IMR-90 (cell line): ENCODE measurements around the gene TMEM208. TPM values are rescaled to one million over a fixed set of nuclear protein-coding genes. Genes with fewer than 3 reads are reported as not detected.
A peak's percentile ranks its signal among the peaks of the same experiment; 100 is the strongest.

Experiments used
- ATAC-seq: fragments of 200-7000 bp; cut with Tn5 transposase; 2 replicates; pipeline ENCODE4 v1.9.1; 2020; ENCODE audit warnings: low read depth, mild to moderate bottlenecking, moderate library complexity
- BruUV-seq: library from RNA; stranded (reverse); fragments of 400-500 nt; replicated peaks from 2 replicates; lab custom pipeline; 2021; lab: Mats Ljungman, UMichigan
- CTCF ChIA-PET: fragments of 300-600 bp; formaldehyde crosslinking; extraction: SDS; loops from one replicate; lab custom pipeline; 2021; ENCODE audit warnings: antibody characterized with exemption; lab: Yijun Ruan, JAX
- POLR2A ChIA-PET: fragments of 300-600 bp; sonication (Branson Sonifier 250); formaldehyde crosslinking; loops from one replicate; lab custom pipeline; 2022; ENCODE audit warnings: antibody characterized with exemption; ENCODE audit not compliant: unreplicated experiment; lab: Charles Lee
- DNase-seq: peaks from one replicate; pipeline ENCODE4 v3.0.0; 2013
- H2AFZ ChIP-seq: replicated peaks from 2 replicates; pipeline ENCODE3; 2013; ENCODE audit warnings: low read length, mild to moderate bottlenecking; ENCODE audit not compliant: poor library complexity
- H2AK5ac ChIP-seq: 2 replicates; pipeline ENCODE4 v1.6.1; 2013; ENCODE audit warnings: low read depth, low read length, inconsistent platforms
- H2AK9ac ChIP-seq: replicated peaks from 2 replicates; pipeline ENCODE3; 2013; ENCODE audit warnings: mild to moderate bottlenecking, low read depth, low read length, moderate library complexity; ENCODE audit not compliant: poor library complexity
- H2BK120ac ChIP-seq: 2 replicates; pipeline ENCODE4 v1.6.1; 2013; ENCODE audit warnings: low read depth, low read length, inconsistent platforms
- H2BK15ac ChIP-seq: 3 replicates; pipeline ENCODE4 v1.6.1; 2013; ENCODE audit warnings: low read depth, low read length, inconsistent platforms
- H2BK20ac ChIP-seq: 2 replicates; pipeline ENCODE4 v1.6.1; 2013; ENCODE audit warnings: low read depth, mild to moderate bottlenecking, inconsistent platforms, low read length, moderate library complexity
- H2BK5ac ChIP-seq: 2 replicates; pipeline ENCODE4 v1.6.1; 2013; ENCODE audit warnings: mild to moderate bottlenecking, low read depth, low read length, inconsistent platforms; ENCODE audit not compliant: poor library complexity, severe bottlenecking
- H3K14ac ChIP-seq: replicated peaks from 2 replicates; pipeline ENCODE4 v1.6.1; 2013; ENCODE audit warnings: low read depth, low read length, inconsistent platforms
- H3K18ac ChIP-seq: 2 replicates; pipeline ENCODE4 v1.6.1; 2013; ENCODE audit warnings: low read depth, low read length, control low read depth
- H3K23ac ChIP-seq: 2 replicates; pipeline ENCODE4 v1.6.1; 2013; ENCODE audit warnings: low read depth, low read length, inconsistent platforms
- H3K27ac ChIP-seq: 2 replicates; pipeline ENCODE4 v1.5.1; 2013; ENCODE audit warnings: mild to moderate bottlenecking, control low read depth, low read length; ENCODE audit not compliant: insufficient read depth
- H3K27me3 ChIP-seq: 2 replicates; pipeline ENCODE4 v1.6.1; 2013; ENCODE audit warnings: low read length; ENCODE audit not compliant: control insufficient read depth, insufficient read depth
- H3K36me3 ChIP-seq: 2 replicates; pipeline ENCODE4 v1.6.1; 2013; ENCODE audit warnings: low read length, mixed read lengths; ENCODE audit not compliant: control insufficient read depth, insufficient read depth
- H3K4ac ChIP-seq: 2 replicates; pipeline ENCODE4 v1.6.1; 2013; ENCODE audit warnings: low read depth, low read length, inconsistent platforms
- H3K4me1 ChIP-seq: 2 replicates; pipeline ENCODE4 v1.6.1; 2013; ENCODE audit warnings: low read length, mixed read lengths; ENCODE audit not compliant: control insufficient read depth, insufficient read depth
- H3K4me2 ChIP-seq: 2 replicates; pipeline ENCODE4 v1.6.1; 2013; ENCODE audit warnings: low read depth, mild to moderate bottlenecking, control low read depth, low read length, moderate library complexity
- H3K4me3 ChIP-seq: 2 replicates; pipeline ENCODE4 v1.5.1; 2013; ENCODE audit warnings: low read depth, mild to moderate bottlenecking, control low read depth, low read length, moderate library complexity; ENCODE audit not compliant: insufficient read depth
- H3K56ac ChIP-seq: 2 replicates; pipeline ENCODE4 v1.6.1; 2013; ENCODE audit warnings: low read length, inconsistent platforms; ENCODE audit not compliant: insufficient read depth; ENCODE audit errors: extremely low read depth
- H3K79me1 ChIP-seq, 2 experiments: 2 replicates each; pipeline ENCODE4 v1.6.1; 2013; ENCODE audit warnings: low read length in 2 of 2, inconsistent platforms in 1 of 2, low read depth in 1 of 2
- H3K9ac ChIP-seq: 2 replicates; pipeline ENCODE4 v1.6.1; 2013; ENCODE audit warnings: low read depth, low read length, control low read depth
- H3K9me1 ChIP-seq: 2 replicates; pipeline ENCODE4 v1.6.1; 2013; ENCODE audit warnings: low read length, inconsistent platforms; ENCODE audit not compliant: insufficient read depth
- H3K9me3 ChIP-seq: 2 replicates; pipeline ENCODE4 v1.6.1; 2013; ENCODE audit warnings: low read length; ENCODE audit not compliant: control insufficient read depth, insufficient read depth
- H4K20me1 ChIP-seq: 2 replicates; pipeline ENCODE4 v1.6.1; 2013; ENCODE audit warnings: low read length, inconsistent platforms; ENCODE audit not compliant: insufficient read depth
- H4K5ac ChIP-seq: 2 replicates; pipeline ENCODE4 v1.6.1; 2013; ENCODE audit warnings: mild to moderate bottlenecking, low read depth, low read length, control low read depth
- H4K8ac ChIP-seq, 2 experiments: 2 replicates each; pipeline ENCODE4 v1.6.1; 2013; ENCODE audit warnings: low read depth in 2 of 2, low read length in 2 of 2, control low read depth in 1 of 2, inconsistent platforms in 1 of 2
- H4K91ac ChIP-seq: 2 replicates; pipeline ENCODE4 v1.6.1; 2013; ENCODE audit warnings: low read depth, low read length, inconsistent platforms; ENCODE audit not compliant: insufficient read depth
- BHLHE40 ChIP-seq: fragments of 150-350 bp; IDR thresholded peaks from 2 replicates; pipeline ENCODE4 v1.6.1; 2016; ENCODE audit warnings: mild to moderate bottlenecking, low read depth, low read length
- CEBPB ChIP-seq: IDR thresholded peaks from 2 replicates; pipeline ENCODE4 v1.6.1; 2012; ENCODE audit warnings: low read depth, low read length, improper control_type of control experiment
- CHD1 ChIP-seq: IDR thresholded peaks from 2 replicates; pipeline ENCODE4 v1.6.1; 2012; ENCODE audit warnings: low read depth, low read length, improper control_type of control experiment
- ELK1 ChIP-seq: fragments of 150-350 bp; IDR thresholded peaks from 2 replicates; pipeline ENCODE4 v1.6.1; 2016; ENCODE audit warnings: low read depth, mild to moderate bottlenecking, low read length, moderate library complexity, borderline replicate concordance
- FOS ChIP-seq: fragments of 150-350 bp; IDR thresholded peaks from 2 replicates; pipeline ENCODE4 v1.6.1; 2016; ENCODE audit warnings: low read depth, low read length
- MAFK ChIP-seq: IDR thresholded peaks from 2 replicates; pipeline ENCODE4 v1.6.1; 2012; ENCODE audit warnings: low read depth, low read length, improper control_type of control experiment
- MAZ ChIP-seq: IDR thresholded peaks from 2 replicates; pipeline ENCODE4 v1.6.1; 2012; ENCODE audit warnings: low read depth, mild to moderate bottlenecking, low read length, improper control_type of control experiment, moderate library complexity, borderline replicate concordance
- MXI1 ChIP-seq: IDR thresholded peaks from 2 replicates; pipeline ENCODE4 v1.6.1; 2012; ENCODE audit warnings: low read depth, mild to moderate bottlenecking, low read length, moderate library complexity, borderline replicate concordance
- NFE2L2 ChIP-seq: fragments of 150-350 bp; IDR thresholded peaks from 2 replicates; pipeline ENCODE4 v1.6.1; 2016; ENCODE audit warnings: low read depth, mild to moderate bottlenecking, low read length
- POLR2A ChIP-seq: IDR thresholded peaks from 2 replicates; pipeline ENCODE4 v1.6.1; 2012; ENCODE audit warnings: mild to moderate bottlenecking, low read depth, low read length
- RAD21 ChIP-seq: IDR thresholded peaks from 2 replicates; pipeline ENCODE4 v1.6.1; 2012; ENCODE audit warnings: low read length, improper control_type of control experiment
- RFX5 ChIP-seq: IDR thresholded peaks from 2 replicates; pipeline ENCODE4 v1.8.0; 2012; ENCODE audit warnings: low read depth, mild to moderate bottlenecking, low read length, moderate library complexity
- SMC3 ChIP-seq: fragments of 150-350 bp; IDR thresholded peaks from 2 replicates; pipeline ENCODE4 v1.6.1; 2016; ENCODE audit warnings: low read depth, mild to moderate bottlenecking, antibody characterized with exemption, low read length, moderate library complexity
- WGBS, 2 experiments: methylation state at CpG; one replicate each; pipeline versions ENCODE4 v1.1.5 to v1.1.7; 2013; ENCODE audit warnings: missing lambda C conversion rate in 2 of 2; ENCODE audit not compliant: insufficient read length in 1 of 2; ENCODE audit errors: extremely low coverage in 2 of 2; 5-methylcytosine and 5-hydroxymethylcytosine counted together
- dilution Hi-C: fragments of 300-500 bp; cut with HindIII; formaldehyde crosslinking; loops from one replicate; pipeline ENCODE4 v1.14.3; 2018; ENCODE audit warnings: low sequenced_read_pairs; ENCODE audit not compliant: unreplicated experiment
- in situ Hi-C: fragments of 300-500 bp; cut with MboI; formaldehyde crosslinking; loops from 3 replicates; pipeline ENCODE4 v1.14.3; 2019; ENCODE audit warnings: low sequenced_read_pairs, inconsistent platforms, mixed read lengths
- intact Hi-C: fragments of 100-400 bp; cut with micrococcal nuclease; formaldehyde crosslinking; loops from 2 replicates; pipeline ENCODE4 v1.10.0; 2022
- polyA plus RNA-seq, 3 experiments: library from polyadenylated mRNA; depleted of rRNA; stranded (reverse); fragments of >200 nt; gene quantifications; 2 replicates each; pipeline ENCODE4 v1.2.3, GENCODE V29; 2012; ENCODE audit warnings: low replicate concordance in 1 of 3
- total RNA-seq: library from RNA; depleted of rRNA; stranded (reverse); fragments of >200 nt; gene quantifications from 2 replicates; pipeline ENCODE4 v1.2.3, GENCODE V29; 2012
- TF ChIP-seq, protein P1 (sequence below): conservative IDR thresholded peaks from 2 replicates; pipeline ENCODE4 v1.5.1; 2012; ENCODE audit warnings: mild to moderate bottlenecking, low read depth, low read length, improper control_type of control experiment

Gene TMEM208
- total and polyA plus RNA-seq, 2 of the 4 experiments (the other 2 are of a cell fraction), result 65.6 to 66.5 TPM

- 0% methylated on average over 1 of the region's 10 CpGs; no CpG with 5 or more reads in 1 of the 2 experiments for WGBS, 2 experiments
- Histone ChIP-seq H4K8ac (peak overlapping the region; percentile 44 to 94), H3K9me3 (no peaks in the 10 kb centered on the region), H3K27ac (peak overlapping the region; percentile 80), H4K20me1 (no peaks in the 10 kb centered on the region; the same call in 1 of the 2 replicates), H2BK5ac (peak overlapping the region; percentile 93), H4K91ac (peak overlapping the region; percentile 95), H2BK120ac (peak overlapping the region; percentile 98), H2BK15ac (peak overlapping the region; percentile 97), H3K36me3 (peaks cover 28% of the 10 kb centered on the region), H4K5ac (peak overlapping the region; percentile 77), H3K4me3 (no peak overlapping the region), H3K23ac (peak overlapping the region; percentile 98), H3K18ac (peak overlapping the region; percentile 86), H3K4me1 (peaks cover 44% of the 10 kb centered on the region), H2AK5ac (peak overlapping the region; percentile 99), H3K4me2 (peak overlapping the region; percentile 2; the same call in 1 of the 2 replicates), H2BK20ac (peak overlapping the region; percentile 91), H3K27me3 (no peaks in the 10 kb centered on the region), H3K4ac (peak overlapping the region; percentile 98), H3K56ac (peak overlapping the region; percentile 89), H2AK9ac (peak overlapping the region; percentile 80), H3K79me1 (peaks cover 34 to 81% of the 10 kb centered on the region in 2 experiments; a peak in 3 of 4 replicates), H2AFZ (peak overlapping the region; percentile 78), H3K9me1 (peaks cover 42% of the 10 kb centered on the region), H3K14ac (peak overlapping the region; percentile 95), H3K9ac (peak overlapping the region; percentile 62)
- DNase-seq (peak; percentile 92), ATAC-seq (peak; percentile 59)
- in situ Hi-C loops (no loop called here), intact Hi-C loops (no loop called here), dilution Hi-C loops (no loop called here)
- CTCF ChIA-PET, result no interaction called here
- POLR2A ChIA-PET, result interaction anchor here (0.6 to 0.7 kb wide), 3 partner anchors 15 to 83 kb away, joined by 3 to 7 read pairs (median 5); partner anchors contain the start of gene TMEM208
- BruUV-seq, result no TSS peak
- peak; percentile 77 for TF ChIP-seq MAZ
- TF ChIP-seq CEBPB, result no peak
- no peak for TF ChIP-seq CHD1
- peak; percentile 53; the same call in 1 of the 2 replicates for TF ChIP-seq BHLHE40
- peak; percentile 91 for TF ChIP-seq NFE2L2
- peak; percentile 1; the same call in 1 of the 2 replicates for TF ChIP-seq SMC3
- no peak for TF ChIP-seq RAD21
- peak; percentile 84 for TF ChIP-seq FOS
- peak; percentile 52; the same call in 1 of the 2 replicates for TF ChIP-seq POLR2A
- TF ChIP-seq RFX5, result no peak
- TF ChIP-seq, protein P1, sequence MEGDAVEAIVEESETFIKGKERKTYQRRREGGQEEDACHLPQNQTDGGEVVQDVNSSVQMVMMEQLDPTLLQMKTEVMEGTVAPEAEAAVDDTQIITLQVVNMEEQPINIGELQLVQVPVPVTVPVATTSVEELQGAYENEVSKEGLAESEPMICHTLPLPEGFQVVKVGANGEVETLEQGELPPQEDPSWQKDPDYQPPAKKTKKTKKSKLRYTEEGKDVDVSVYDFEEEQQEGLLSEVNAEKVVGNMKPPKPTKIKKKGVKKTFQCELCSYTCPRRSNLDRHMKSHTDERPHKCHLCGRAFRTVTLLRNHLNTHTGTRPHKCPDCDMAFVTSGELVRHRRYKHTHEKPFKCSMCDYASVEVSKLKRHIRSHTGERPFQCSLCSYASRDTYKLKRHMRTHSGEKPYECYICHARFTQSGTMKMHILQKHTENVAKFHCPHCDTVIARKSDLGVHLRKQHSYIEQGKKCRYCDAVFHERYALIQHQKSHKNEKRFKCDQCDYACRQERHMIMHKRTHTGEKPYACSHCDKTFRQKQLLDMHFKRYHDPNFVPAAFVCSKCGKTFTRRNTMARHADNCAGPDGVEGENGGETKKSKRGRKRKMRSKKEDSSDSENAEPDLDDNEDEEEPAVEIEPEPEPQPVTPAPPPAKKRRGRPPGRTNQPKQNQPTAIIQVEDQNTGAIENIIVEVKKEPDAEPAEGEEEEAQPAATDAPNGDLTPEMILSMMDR, result no peak
- no peak for TF ChIP-seq ELK1
- TF ChIP-seq MXI1, result no peak
- TF ChIP-seq MAFK, result peak; percentile 57
Observed at GRCh38 chr16:67241008-67241900, 14.3 kb downstream of the TMEM208 start.
